Inflammatory macrophage (primary cell): Measurements from ENCODE around the gene RYR1.
"Not testable (repeated sequence)": the region's sequence is repeated elsewhere in the genome, so short reads cannot be mapped to it uniquely, and the experiment has no call there.

Experiments
- DNase-seq, 2 donors: peaks; one replicate each; pipeline ENCODE4 v3.0.0-alpha.2; 2020 to 2022

Gene RYR1

GRCh38 chr19:38544569-38545315 is 111.3 kb downstream of the RYR1 start:
- DNase-seq = peak in 1 of 2 donors; percentile 70

- DNase-seq = peak in 1 of 2 donors; percentile 30
Observed at GRCh38 chr19:38545596-38545995, 112.1 kb downstream of the RYR1 start.

GRCh38 chr19:38547421-38547820 is 113.9 kb downstream of the RYR1 start:
- DNase-seq = peak; percentile 43 to 58

- DNase-seq = no peak
Observed at GRCh38 chr19:38549061-38549460, 115.6 kb downstream of the RYR1 start.

GRCh38 chr19:38549942-38550341 is 116.5 kb downstream of the RYR1 start:
- no peak for DNase-seq

GRCh38 chr19:38550376-38550775 is 116.9 kb downstream of the RYR1 start:
- DNase-seq = no peak

- peak; percentile 46 to 78 for DNase-seq
Observed at GRCh38 chr19:38551450-38551813, 117.9 kb downstream of the RYR1 start.

GRCh38 chr19:38553239-38553638 is 119.7 kb downstream of the RYR1 start:
- DNase-seq = not testable (repeated sequence)

GRCh38 chr19:38554676-38555141 is 121.2 kb downstream of the RYR1 start:
- no peak for DNase-seq

- no peak for DNase-seq
Observed at GRCh38 chr19:38555200-38555599, 121.7 kb downstream of the RYR1 start.

GRCh38 chr19:38556521-38557174 is 123.2 kb downstream of the RYR1 start:
- peak; percentile 16 to 28 for DNase-seq

GRCh38 chr19:38557205-38557799 is 123.8 kb downstream of the RYR1 start:
- peak; percentile 81 to 88 for DNase-seq

- DNase-seq = not testable (repeated sequence)
Observed at GRCh38 chr19:38558933-38559332, 125.4 kb downstream of the RYR1 start.

GRCh38 chr19:38559428-38560401 is 126.2 kb downstream of the RYR1 start:
- peak; percentile 25 to 45 for DNase-seq

- DNase-seq = no peak
Observed at GRCh38 chr19:38561053-38561606, 127.6 kb downstream of the RYR1 start.

- DNase-seq = no peak
Observed at GRCh38 chr19:38561658-38562057, 128.2 kb downstream of the RYR1 start.

- no peak for DNase-seq
Observed at GRCh38 chr19:38562096-38562495, 128.6 kb downstream of the RYR1 start.

GRCh38 chr19:38563475-38563874 is 130.0 kb downstream of the RYR1 start:
- DNase-seq = no peak

- DNase-seq = peak; percentile 41 to 45
Observed at GRCh38 chr19:38564981-38565690, 131.6 kb downstream of the RYR1 start.

GRCh38 chr19:38565691-38566105 is 132.2 kb downstream of the RYR1 start:
- peak in 1 of 2 donors; percentile 60 for DNase-seq

GRCh38 chr19:38569368-38569983 is 136.0 kb downstream of the RYR1 start:
- no peak for DNase-seq
